ENCODE results near the gene EIF5.

Gene EIF5

DNA sequence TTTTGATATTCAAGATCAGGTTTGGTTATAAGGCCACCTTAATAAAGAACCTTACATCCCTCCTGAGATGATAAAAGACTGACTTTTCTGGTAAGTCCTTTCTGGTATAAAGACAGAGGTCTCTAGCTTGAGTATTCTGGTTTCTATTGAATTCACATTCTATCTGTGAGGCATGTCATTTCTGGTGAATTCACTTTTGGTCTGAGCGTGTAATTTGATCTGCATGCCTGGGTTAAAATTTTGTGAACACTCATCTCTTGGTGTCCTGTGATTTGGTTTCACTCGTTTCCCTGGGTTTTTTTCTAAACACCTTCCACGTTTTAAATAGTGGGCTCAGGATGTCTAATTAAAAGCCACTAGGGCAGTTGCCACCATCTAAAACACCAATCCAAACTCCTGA is 12.2 kb downstream of the EIF5 start:
- no peak for DNase-seq (ENCODE audit: low read depth)
- no peak overlapping the region for H3K4me3 ChIP-seq (ENCODE audit: low read depth, low read length)
- TF ChIP-seq MYC (IDR thresholded peaks at IDR 0.05; ENCODE audit: low read depth, low read length) (no peak), POLR2A (IDR thresholded peaks at IDR 0.05; ENCODE audit: extremely low read depth, insufficient read length) (no peak)
- TF ChIP-seq, protein P1, sequence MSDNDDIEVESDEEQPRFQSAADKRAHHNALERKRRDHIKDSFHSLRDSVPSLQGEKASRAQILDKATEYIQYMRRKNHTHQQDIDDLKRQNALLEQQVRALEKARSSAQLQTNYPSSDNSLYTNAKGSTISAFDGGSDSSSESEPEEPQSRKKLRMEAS (IDR thresholded peaks at IDR 0.05; ENCODE audit: low read depth, low read length): no peak
- TF ChIP-seq, protein P2, sequence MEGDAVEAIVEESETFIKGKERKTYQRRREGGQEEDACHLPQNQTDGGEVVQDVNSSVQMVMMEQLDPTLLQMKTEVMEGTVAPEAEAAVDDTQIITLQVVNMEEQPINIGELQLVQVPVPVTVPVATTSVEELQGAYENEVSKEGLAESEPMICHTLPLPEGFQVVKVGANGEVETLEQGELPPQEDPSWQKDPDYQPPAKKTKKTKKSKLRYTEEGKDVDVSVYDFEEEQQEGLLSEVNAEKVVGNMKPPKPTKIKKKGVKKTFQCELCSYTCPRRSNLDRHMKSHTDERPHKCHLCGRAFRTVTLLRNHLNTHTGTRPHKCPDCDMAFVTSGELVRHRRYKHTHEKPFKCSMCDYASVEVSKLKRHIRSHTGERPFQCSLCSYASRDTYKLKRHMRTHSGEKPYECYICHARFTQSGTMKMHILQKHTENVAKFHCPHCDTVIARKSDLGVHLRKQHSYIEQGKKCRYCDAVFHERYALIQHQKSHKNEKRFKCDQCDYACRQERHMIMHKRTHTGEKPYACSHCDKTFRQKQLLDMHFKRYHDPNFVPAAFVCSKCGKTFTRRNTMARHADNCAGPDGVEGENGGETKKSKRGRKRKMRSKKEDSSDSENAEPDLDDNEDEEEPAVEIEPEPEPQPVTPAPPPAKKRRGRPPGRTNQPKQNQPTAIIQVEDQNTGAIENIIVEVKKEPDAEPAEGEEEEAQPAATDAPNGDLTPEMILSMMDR (IDR thresholded peaks at IDR 0.05; ENCODE audit: low read depth, low read length): no peak

DNA sequence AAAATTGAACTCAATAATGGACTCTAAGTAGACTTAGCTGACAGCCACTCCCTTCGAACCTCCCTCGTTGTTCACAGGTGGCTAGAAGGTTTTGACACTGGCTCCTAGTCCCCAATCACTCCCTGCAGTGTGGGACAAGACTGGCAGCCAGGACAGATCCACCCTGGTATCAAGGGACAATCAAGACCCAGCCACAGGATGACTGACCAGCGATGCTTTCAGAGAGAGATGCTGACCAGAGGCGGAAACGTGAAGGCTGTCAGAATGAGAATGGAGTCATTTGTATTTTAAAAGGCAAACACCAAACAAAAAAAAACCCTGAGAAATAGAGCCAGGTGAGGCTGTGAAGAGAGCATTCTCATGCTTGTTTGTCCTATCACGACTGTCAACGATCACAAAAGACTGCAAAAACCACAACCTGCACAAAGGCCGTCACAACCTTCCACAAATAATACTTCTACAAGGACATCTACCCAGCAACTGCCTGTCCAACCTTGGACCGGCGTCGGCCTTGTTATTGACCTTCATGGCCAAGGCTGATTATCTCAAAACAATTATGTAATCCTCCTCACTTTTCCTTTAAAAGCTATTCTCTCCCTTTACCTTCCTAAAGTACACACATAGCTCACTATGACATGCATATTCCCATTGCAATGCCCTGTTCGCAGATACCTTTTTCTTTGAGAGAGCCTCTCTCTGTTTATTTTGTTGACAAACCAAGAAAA is 13.2 kb downstream of the EIF5 start:
- TF ChIP-seq POLR2A (IDR thresholded peaks at IDR 0.05; ENCODE audit: extremely low read depth, insufficient read length): no peak
- TF ChIP-seq, protein P1 (IDR thresholded peaks at IDR 0.05; ENCODE audit: low read depth, low read length): no peak
- TF ChIP-seq, protein P2 (IDR thresholded peaks at IDR 0.05; ENCODE audit: low read depth, low read length): no peak
- no peak for TF ChIP-seq MYC (IDR thresholded peaks at IDR 0.05; ENCODE audit: low read depth, low read length)
- no peak overlapping the region for H3K4me3 ChIP-seq (ENCODE audit: low read depth, low read length)
- DNase-seq (ENCODE audit: low read depth): no peak

- no peak overlapping the region for H3K4me3 ChIP-seq (ENCODE audit: low read depth, low read length)
- TF ChIP-seq, protein P1 (IDR thresholded peaks at IDR 0.05; ENCODE audit: low read depth, low read length): no peak
- TF ChIP-seq POLR2A (IDR thresholded peaks at IDR 0.05; ENCODE audit: extremely low read depth, insufficient read length): no peak
- TF ChIP-seq, protein P2 (IDR thresholded peaks at IDR 0.05; ENCODE audit: low read depth, low read length): no peak
- TF ChIP-seq MYC (IDR thresholded peaks at IDR 0.05; ENCODE audit: low read depth, low read length): no peak
- DNase-seq (ENCODE audit: low read depth): no peak
These were observed 14.1 kb downstream of the EIF5 start for GRCh38 chr14:103348154-103348553.

GRCh38 chr14:103349982-103350381 is 15.9 kb downstream of the EIF5 start:
- no peak for DNase-seq (ENCODE audit: low read depth)
- H3K4me3 ChIP-seq (ENCODE audit: low read depth, low read length): no peak overlapping the region
- TF ChIP-seq, protein P2 (IDR thresholded peaks at IDR 0.05; ENCODE audit: low read depth, low read length): no peak
- TF ChIP-seq, protein P1 (IDR thresholded peaks at IDR 0.05; ENCODE audit: low read depth, low read length): no peak
- TF ChIP-seq POLR2A (IDR thresholded peaks at IDR 0.05; ENCODE audit: extremely low read depth, insufficient read length) (no peak), MYC (IDR thresholded peaks at IDR 0.05; ENCODE audit: low read depth, low read length) (no peak)

DNA sequence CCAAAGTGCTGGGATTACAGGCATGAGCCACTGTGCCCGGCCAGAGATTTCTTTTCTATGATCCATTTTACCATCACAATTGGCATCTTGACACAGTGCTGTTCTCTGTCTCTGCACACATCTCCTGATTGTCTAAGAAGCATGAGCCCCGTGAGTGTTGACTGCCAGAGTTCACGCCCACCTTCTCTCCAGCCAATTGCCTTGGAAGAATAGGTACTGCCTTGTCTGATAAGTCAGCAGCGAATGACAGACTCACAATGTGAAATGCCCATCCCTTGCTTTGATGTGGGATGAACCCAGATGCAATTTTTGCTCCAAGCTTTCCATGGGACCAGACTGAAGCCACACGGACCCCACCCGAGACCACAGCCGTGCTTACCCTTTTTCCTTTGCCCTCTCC is 19.3 kb downstream of the EIF5 start:
- no peak for DNase-seq (ENCODE audit: low read depth)
- no peak overlapping the region for H3K4me3 ChIP-seq (ENCODE audit: low read depth, low read length)
- TF ChIP-seq, protein P2 (IDR thresholded peaks at IDR 0.05; ENCODE audit: low read depth, low read length): no peak
- TF ChIP-seq, protein P1 (IDR thresholded peaks at IDR 0.05; ENCODE audit: low read depth, low read length): no peak
- no peak for TF ChIP-seq MYC (IDR thresholded peaks at IDR 0.05; ENCODE audit: low read depth, low read length)
